Inflammatory macrophage (primary cell): ENCODE data around the gene SEMA3E.
"Not testable (repeated sequence)": the region's sequence is repeated elsewhere in the genome, so short reads cannot be mapped to it uniquely, and the experiment has no call there.

Experiments
- DNase-seq, 2 donors: peaks; one replicate each; pipeline ENCODE4 v3.0.0-alpha.2; 2020 to 2022

The SEMA3E gene

DNA sequence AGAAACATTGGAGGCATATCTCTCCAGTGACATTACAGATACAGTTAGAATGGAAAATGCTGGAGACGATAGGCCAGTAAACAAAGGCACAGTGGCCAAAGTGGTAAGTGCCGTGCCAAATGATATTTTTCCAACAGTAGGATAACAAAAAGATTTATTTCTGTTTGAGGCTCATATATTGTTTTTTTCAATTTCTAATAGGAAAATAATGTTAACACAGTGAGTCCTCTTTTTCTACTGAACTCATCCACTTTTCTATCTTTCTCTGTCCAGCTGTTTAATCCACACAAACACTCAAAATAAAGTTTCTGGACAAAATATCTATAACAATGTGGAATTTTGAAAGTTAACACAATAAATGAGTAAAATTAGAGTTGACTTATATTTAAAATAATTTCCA, 201.3 kb downstream of the SEMA3E start:
- no peak for DNase-seq

- DNase-seq: no peak
Measured at GRCh38 chr7:83446102-83446669, 202.8 kb downstream of the SEMA3E start.

- no peak for DNase-seq
Measured at GRCh38 chr7:83442911-83443310, 206.0 kb downstream of the SEMA3E start.

- no peak for DNase-seq
Measured at GRCh38 chr7:83439026-83439425, 209.9 kb downstream of the SEMA3E start.

DNA sequence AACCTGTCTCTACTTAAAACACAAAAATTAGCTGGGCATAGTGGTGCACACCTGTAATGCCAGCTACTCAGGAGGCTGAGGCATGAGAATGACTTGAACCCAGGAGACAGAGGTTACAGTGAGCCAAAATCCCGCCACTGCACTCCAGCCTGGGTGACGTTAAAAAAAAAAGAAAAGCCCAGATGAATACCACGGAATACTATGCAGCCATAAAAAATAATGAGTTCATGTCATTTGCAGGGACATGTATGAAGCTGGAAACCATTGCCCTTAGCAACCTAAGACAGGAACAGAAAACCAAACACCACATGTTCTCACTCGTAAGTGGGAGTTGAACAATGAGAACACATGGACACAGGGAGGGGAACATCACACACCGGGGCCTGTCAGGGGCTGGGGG, 218.7 kb downstream of the SEMA3E start:
- DNase-seq: not testable (repeated sequence)

DNA sequence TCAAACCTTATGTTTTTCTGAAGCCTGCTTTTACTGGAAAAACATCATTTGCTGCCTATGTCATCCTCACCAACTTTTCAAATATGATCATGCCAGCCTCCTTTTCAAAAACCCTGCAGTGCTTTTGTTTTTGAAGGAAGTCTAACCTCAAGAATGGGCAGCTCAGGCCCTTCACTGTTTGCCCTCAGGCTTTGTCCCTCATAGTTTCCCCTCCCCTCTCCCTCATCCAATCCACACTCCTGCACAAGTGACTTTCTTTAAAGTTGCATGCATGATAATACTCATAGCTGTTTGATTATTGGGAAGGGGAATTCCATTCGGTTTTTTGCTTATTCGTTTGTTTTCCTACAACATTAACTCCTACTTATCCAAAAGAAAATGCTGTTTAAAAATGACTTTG, 219.4 kb downstream of the SEMA3E start:
- no peak for DNase-seq

DNA sequence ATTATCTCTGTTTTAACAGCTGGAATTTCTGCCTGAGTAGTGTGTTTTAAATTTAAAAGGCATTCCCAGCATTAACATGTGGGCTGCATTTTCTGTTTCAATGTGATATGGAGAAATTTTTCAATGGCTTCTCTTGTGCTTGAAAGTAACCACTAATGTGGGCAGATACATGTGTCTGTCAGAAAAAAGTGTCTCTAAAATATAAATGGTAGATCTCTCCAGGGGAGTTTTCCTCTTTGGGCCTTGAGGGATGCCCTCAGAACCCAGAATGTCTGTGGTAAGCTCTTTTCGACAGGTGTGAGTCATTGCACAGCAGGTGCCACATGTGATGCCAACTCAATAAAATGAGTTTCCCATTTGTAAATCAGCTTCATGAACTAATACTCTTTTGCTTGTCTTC, 221.1 kb downstream of the SEMA3E start:
- no peak for DNase-seq

GRCh38 chr7:83426325-83426724, 222.6 kb downstream of the SEMA3E start:
- no peak for DNase-seq

DNA sequence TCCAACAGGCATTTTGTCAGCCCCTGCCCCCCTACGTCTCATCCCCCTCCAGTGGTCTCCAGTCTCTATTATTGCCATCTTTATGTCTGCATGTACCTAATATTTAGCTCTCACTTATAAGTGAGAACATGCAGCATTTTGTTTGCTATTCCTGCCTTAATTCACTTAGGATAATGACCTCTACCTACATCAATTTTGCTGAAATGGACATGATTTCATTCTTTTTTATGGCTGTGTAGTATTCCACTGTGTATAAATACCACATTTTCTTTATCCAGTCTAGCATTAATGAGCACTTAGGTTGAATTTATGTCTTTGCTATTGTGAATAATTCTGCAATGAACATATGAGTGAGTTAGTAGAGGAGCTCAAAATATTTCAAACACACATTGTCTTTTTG, 229.9 kb downstream of the SEMA3E start:
- no peak for DNase-seq

DNA sequence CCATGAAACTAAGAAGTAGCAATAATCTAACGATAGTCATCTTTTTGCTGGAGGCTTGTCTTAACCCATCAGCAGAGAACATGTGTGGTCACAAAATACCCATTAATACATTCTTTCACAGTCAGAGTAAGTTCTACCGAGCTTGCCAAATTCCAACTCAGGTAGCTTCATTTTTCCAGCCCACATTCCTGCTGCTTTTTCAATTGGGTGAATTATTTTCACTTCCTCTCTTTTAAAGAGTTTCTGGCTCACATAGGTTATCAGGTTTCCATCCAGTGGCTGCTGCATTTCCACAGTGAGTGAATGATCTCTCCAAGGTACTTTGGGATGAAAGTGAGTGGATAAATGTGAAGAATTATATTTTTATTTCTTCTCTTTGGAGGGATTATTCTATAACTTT, 233.1 kb downstream of the SEMA3E start:
- DNase-seq: no peak

- no peak for DNase-seq
Measured at GRCh38 chr7:83414947-83415346, 234.0 kb downstream of the SEMA3E start.

DNA sequence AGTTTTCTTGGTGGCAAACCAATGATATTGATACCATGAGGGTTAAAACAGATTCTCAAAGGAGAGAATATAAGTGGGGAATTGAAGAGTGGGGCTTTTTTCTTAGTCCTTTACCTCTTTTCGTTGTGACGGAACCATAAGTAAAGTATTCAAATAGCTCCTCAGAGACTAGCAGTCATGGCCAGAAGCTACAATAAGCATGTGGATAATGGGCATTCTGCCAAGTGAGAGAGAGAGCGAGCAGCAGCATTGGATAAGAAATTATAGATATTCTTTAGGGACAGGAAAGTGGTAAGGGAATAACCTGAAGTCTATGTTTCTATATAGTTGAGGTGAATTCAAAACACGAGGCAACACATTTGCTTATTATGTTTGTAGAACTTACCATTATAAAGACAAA, 235.1 kb downstream of the SEMA3E start:
- no peak for DNase-seq

- DNase-seq: no peak
Measured at GRCh38 chr7:83413424-83413823, 235.5 kb downstream of the SEMA3E start.

GRCh38 chr7:83410989-83411591, 237.8 kb downstream of the SEMA3E start:
- DNase-seq: peak in 1 of 2 donors; percentile 4

- no peak for DNase-seq
Measured at GRCh38 chr7:83394776-83395175, 254.2 kb downstream of the SEMA3E start.

- no peak for DNase-seq
Measured at GRCh38 chr7:83388436-83388835, 260.5 kb downstream of the SEMA3E start.

GRCh38 chr7:83366629-83367028, 282.3 kb downstream of the SEMA3E start:
- DNase-seq: no peak

DNA sequence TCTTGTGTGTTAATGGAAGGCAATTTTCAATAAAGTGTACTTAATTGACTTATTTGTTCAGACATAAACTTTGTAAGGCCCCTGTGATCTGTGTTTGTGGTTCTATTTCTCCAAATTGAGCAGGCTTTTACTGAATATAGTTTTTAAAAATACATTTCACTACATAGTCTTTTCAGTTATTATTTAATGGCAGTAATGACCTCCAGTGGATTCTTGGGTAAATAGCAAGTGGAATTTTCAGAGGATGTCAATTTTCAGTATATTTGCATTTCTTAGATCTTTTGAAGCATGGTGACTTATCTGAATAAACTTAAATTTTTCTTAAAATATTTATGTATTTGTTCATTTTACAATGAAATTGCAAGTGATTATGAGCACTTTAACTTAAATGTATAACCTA, 283.2 kb downstream of the SEMA3E start:
- no peak for DNase-seq

DNA sequence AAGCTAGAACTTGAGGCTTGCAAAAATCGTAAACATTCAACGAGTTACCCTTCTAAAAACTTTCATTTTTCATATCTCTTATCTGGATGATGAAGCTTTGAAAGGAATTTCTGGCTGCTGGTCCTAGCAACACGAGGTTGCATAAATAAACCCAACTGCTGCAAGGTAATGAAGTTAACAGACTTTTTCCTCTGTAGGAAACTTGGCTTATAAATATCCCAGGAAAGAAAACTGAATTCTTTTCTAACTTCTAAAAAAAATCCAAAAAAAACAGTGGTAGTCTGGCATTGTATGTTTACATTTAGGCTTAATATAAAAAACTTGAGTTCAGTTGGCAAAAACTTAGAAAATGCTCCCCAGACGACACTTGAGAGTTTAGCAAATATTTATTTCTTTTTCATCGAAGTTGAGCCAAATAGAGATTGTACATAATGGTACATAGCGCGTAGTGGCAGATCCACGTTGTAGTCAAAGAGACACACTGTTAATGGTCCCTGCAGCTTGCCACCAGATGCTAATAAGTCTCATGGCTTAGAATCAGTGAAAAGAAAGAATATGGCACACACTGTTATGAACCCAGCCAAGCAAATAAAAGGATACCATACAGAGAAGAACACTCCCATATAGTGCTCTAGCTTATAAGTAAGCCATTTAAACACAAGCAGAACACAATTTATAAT, 285.9 kb downstream of the SEMA3E start:
- no peak for DNase-seq

DNA sequence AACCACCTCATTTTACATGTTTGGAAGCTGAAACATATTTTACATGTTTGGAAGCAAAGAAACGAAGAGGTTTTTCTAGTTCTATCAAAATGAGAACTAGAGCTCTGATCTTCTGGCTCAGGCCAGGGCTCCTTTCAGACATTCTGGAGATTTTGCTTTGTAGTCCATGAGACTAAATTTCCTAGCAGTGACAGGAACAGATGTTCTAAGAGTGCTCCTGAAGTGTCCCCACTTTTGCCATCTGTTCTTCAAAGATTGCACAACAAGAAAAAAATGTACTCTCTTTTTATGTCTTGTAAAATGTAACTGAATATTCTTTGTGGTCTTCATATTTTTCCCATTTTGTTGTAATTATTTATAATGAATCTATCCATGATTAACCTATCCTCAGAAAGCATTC, 289.8 kb downstream of the SEMA3E start:
- no peak for DNase-seq

DNA sequence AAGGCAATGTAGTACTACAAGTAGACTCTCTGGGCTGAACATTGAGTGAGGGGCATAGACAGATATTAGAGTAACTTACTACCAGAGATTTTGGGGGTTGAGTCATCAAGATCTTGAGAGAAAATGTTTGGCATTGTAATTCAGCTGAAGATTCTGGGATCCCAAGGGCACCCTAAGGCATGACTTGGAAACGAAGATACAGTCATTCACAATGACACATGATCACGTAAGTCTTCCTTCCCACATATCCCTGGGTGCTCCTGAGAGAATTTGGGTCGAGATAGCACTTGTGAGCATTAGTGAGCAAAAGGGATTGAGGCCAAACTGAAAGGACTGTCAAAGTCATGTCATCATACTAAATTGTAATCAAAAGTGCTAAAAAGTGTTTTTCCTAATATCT, 293.8 kb downstream of the SEMA3E start:
- no peak for DNase-seq

DNA sequence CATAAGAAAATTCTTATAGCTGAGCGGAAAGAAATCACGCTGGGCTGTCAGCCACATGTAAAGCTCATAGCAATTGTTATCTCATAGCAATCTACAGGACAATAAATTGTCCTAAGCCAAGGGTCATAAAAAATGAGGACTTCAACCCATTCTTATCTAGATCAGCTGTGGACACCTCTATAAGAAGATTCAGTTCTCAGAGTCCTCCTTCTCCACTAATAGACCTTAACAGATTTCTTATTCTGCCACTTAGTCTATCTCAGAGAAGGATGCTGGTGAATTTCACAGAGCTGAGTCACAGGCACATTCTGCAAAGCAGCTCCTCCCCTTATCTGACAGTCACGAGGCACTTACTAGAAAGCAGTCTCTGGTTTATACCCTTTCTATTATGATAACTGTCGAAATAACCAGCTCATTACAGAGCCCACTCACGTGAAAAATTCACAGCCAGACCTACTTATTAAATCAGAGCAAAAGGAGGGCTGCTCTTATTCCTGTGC, 300.9 kb downstream of the SEMA3E start:
- no peak for DNase-seq

GRCh38 chr7:83339907-83340306, 309.0 kb downstream of the SEMA3E start:
- no peak for DNase-seq

DNA sequence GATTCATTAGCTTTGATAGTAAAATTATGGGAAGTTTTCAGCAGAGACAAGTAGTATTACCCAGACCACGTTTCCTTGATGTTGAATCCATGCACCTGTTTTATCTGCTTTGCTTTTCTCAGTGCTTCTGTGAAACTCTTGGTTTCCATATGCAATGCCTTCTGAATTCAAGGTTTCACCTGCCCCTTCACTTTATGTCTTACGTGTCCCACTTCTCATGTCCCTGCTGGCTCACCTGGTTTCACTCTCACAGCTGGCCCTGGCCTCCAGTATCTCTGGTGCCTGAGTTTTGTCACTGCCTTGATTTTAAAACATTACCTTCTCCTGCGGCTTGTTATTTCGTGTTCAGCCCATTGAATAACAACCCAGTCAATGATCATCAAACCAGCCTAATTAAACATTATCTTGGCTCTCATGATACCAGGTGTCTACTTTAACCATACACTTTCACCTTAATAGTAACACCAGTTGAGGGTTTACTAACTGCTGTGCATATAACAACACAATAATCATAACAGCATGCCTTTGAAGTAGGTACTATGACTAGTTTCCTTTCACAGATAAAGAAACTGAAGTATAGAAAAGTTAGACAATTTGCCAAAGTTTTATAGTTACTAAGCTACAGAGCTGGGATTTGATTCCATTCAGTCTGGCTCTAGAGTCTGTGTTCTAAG, 310.5 kb downstream of the SEMA3E start:
- DNase-seq: no peak
